Measurements from ENCODE around the gene C8G. TPM values are rescaled to one million over a fixed set of nuclear protein-coding genes. Genes with fewer than 3 reads are reported as not detected.

The C8G gene
- total and polyA plus RNA-seq, 3 experiments from 2014 or later, result 0.96 TPM; not detected in 2

DNA sequence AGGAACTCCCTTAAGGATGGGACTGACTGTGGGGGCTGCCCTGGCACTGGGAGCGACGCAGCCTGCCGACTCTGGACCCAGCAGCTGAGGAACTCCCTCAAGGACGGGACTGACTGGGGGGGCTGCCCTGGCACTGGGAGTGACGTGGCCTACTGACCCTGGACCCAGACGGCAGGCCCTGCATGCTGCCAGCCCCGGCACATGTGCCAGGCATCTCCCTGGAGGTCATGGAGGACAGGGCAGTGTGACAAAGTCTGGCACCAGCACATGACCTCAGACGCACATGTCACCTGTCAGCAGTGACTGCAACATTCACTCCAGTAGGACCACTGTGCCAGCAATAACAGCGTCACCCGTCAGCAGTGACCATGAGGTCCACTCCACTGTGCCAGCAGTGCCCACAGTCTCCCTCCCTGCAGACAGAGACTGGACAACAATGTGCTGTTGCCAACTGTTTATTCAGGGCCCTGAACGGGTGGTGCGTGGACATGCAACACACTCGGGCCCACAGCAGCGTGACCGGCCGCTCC, 5.0 kb upstream of the C8G start:
- H3K9me3 Mint-ChIP-seq, result no peaks in the 10 kb centered on the region
- H3K4me1 Mint-ChIP-seq, result peaks cover 5 to 25% (median 9%) of the 10 kb centered on the region in 3 donors
- no peak overlapping the region for H3K4me3 ChIP-seq (ENCODE audit: low read length)
- peaks cover 15% of the 10 kb centered on the region for H3K36me3 ChIP-seq (ENCODE audit: insufficient read depth, low read length)
- no peaks in the 10 kb centered on the region for H3K9me3 ChIP-seq (ENCODE audit: low read length)
- no peak overlapping the region for H3K4me3 Mint-ChIP-seq
- no peak overlapping the region for H3K27ac ChIP-seq (ENCODE audit: low read depth, low read length)
- H3K27me3 Mint-ChIP-seq, result no peaks in the 10 kb centered on the region
- H3K4me1 ChIP-seq (ENCODE audit: insufficient read depth, low read length), result peaks cover 3% of the 10 kb centered on the region
- H3K27ac Mint-ChIP-seq, result no peak overlapping the region
- no peak for DNase-seq
- H3K36me3 Mint-ChIP-seq, result peaks cover 5 to 43% (median 6%) of the 10 kb centered on the region in 3 donors
- POLR2A ChIA-PET, result interaction anchor here (0.7 kb wide), 1 partner anchor 36 kb away, joined by 3 read pairs; no protein-coding TSS in a partner anchor
- CTCF ChIA-PET, result no interaction called here
- no peaks in the 10 kb centered on the region for H3K27me3 ChIP-seq (ENCODE audit: insufficient read depth, low read length, poor library complexity, severe bottlenecking)

DNA sequence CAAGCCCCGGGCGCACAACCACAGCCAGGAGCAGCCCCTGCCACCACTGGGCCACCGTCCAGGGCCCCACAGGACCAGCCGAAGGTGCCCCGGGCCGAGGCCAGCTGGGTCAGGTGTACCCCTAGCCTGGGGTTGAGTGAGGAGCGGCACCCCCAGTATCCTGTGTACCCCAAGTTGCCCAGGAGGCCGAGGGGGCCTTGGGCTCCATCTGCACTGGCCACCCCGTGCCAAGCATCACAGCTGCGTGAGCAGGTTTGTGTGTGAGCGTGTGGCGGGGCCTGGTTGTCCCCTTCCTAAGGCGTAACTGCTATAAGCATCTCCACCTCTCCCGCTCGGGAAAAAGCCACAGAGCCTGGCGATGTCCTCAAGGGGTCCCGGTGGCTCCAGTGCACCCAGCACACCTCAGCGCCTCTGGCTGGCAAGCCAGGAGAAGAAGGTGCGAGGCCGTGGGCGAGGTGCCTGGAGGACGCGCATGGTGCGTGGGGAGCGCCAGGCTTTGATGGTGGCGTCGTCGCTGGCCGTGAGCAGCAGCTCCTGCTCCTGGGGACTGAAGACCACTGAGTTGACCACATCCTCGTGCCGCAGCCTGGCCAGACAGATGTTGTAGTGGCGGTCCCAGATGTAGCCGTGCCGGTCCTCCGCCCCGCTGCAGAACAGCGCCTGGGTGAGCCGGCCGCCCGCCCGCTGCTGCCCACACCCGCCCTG, 4.4 kb upstream of the C8G start:
- Histone ChIP-seq H3K27me3 (ENCODE audit: insufficient read depth, low read length, poor library complexity, severe bottlenecking) (no peaks in the 10 kb centered on the region), H3K27ac (ENCODE audit: low read depth, low read length) (no peak overlapping the region), H3K4me1 (ENCODE audit: insufficient read depth, low read length) (peaks cover 9% of the 10 kb centered on the region), H3K9me3 (ENCODE audit: low read length) (no peaks in the 10 kb centered on the region), H3K4me3 (ENCODE audit: low read length) (no peak overlapping the region), H3K36me3 (ENCODE audit: insufficient read depth, low read length) (peaks cover 15% of the 10 kb centered on the region)
- POLR2A ChIA-PET, result no interaction called here
- no peak for DNase-seq
- CTCF ChIA-PET, result no interaction called here
- Mint-ChIP-seq H3K36me3 (peaks cover 5 to 43% (median 6%) of the 10 kb centered on the region in 3 donors), H3K27me3 (no peaks in the 10 kb centered on the region), H3K4me3 (no peak overlapping the region), H3K9me3 (no peaks in the 10 kb centered on the region), H3K27ac (no peak overlapping the region), H3K4me1 (peaks cover 5 to 29% (median 9%) of the 10 kb centered on the region in 3 donors)

DNA sequence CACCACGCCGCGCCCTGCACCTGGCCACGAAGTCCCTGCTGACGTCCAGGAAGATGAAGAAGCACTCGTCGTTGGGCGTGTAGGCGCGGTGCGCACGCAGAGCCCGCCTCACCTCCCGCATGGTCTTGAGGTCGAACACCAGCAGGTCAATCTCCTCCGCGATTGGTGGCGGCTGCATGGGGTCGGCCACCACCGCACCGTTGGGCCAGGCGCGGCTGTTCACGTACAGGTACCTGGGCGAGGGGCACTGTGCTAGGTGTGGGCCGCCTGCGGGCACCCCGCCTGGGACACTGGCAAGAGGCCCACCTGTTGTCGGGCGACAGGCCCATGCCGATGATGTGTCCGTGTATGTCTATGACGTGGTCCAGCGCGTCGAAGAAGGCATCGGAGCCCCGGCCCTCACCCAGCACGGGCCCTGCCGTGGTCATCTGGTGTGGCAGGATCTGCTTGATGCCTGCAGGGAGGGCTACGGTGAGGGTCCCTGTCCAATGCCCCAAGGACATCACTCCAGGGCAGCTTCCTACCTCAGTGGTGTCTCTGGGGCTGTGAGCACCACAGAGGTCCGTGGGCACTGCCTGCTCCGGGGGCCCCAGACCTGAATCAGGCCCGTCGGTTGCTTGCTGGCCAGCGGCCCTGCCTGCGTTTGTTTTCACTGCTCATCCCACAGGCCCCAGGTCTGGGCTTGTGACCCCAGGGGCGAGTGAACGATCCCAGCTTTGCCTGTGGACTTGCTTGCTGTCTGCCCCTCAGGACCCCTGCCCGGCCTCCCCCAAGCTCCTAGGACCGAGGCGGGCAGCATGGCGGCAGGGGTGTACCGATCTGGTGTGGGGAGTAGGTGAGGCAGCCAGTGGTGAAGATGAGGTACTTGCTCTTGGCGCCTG, 3.6 kb upstream of the C8G start:
- no peaks in the 10 kb centered on the region for H3K27me3 Mint-ChIP-seq
- Histone ChIP-seq H3K27ac (ENCODE audit: low read depth, low read length) (no peak overlapping the region), H3K4me3 (ENCODE audit: low read length) (no peak overlapping the region), H3K4me1 (ENCODE audit: insufficient read depth, low read length) (peaks cover 11% of the 10 kb centered on the region), H3K36me3 (ENCODE audit: insufficient read depth, low read length) (peaks cover 15% of the 10 kb centered on the region), H3K9me3 (ENCODE audit: low read length) (no peaks in the 10 kb centered on the region), H3K27me3 (ENCODE audit: insufficient read depth, low read length, poor library complexity, severe bottlenecking) (no peaks in the 10 kb centered on the region)
- ChIA-PET POLR2A (no interaction called here), CTCF (interaction anchor here (0.8 to 1.1 kb wide), 2 partner anchors 59 to 93 kb away, joined by 4 read pairs; no protein-coding TSS in a partner anchor)
- H3K4me3 Mint-ChIP-seq, result no peak overlapping the region
- H3K4me1 Mint-ChIP-seq, result peaks cover 5 to 26% (median 6%) of the 10 kb centered on the region in 3 donors
- DNase-seq, result no peak
- H3K9me3 Mint-ChIP-seq, result no peaks in the 10 kb centered on the region
- H3K36me3 Mint-ChIP-seq, result peaks cover 5 to 43% (median 6%) of the 10 kb centered on the region in 3 donors
- no peak overlapping the region for H3K27ac Mint-ChIP-seq

GRCh38 chr9:136942112-136942880, 2.7 kb upstream of the C8G start:
- no peak overlapping the region for H3K4me3 ChIP-seq (ENCODE audit: low read length)
- CTCF ChIA-PET, result interaction anchor here (0.8 to 1.1 kb wide), 3 partner anchors 60 to 100 kb away, joined by 3 to 4 read pairs (median 4); partner anchors contain the start of gene AJM1
- Mint-ChIP-seq H3K27ac (peak overlapping the region in 2 of 8 donors; percentile 29 to 42), H3K9me3 (no peaks in the 10 kb centered on the region), H3K4me1 (peaks cover 4 to 27% (median 5%) of the 10 kb centered on the region in 3 donors), H3K27me3 (no peaks in the 10 kb centered on the region), H3K4me3 (peak overlapping the region in 5 of 7 donors; percentile 30 to 85 (median 61)), H3K36me3 (peaks cover 5 to 43% (median 6%) of the 10 kb centered on the region in 3 donors)
- H3K9me3 ChIP-seq (ENCODE audit: low read length), result no peaks in the 10 kb centered on the region
- DNase-seq, result no peak
- no peak overlapping the region for H3K27ac ChIP-seq (ENCODE audit: low read depth, low read length)
- peaks cover 11% of the 10 kb centered on the region for H3K4me1 ChIP-seq (ENCODE audit: insufficient read depth, low read length)
- H3K36me3 ChIP-seq (ENCODE audit: insufficient read depth, low read length), result peaks cover 15% of the 10 kb centered on the region
- POLR2A ChIA-PET, result no interaction called here
- no peaks in the 10 kb centered on the region for H3K27me3 ChIP-seq (ENCODE audit: insufficient read depth, low read length, poor library complexity, severe bottlenecking)

DNA sequence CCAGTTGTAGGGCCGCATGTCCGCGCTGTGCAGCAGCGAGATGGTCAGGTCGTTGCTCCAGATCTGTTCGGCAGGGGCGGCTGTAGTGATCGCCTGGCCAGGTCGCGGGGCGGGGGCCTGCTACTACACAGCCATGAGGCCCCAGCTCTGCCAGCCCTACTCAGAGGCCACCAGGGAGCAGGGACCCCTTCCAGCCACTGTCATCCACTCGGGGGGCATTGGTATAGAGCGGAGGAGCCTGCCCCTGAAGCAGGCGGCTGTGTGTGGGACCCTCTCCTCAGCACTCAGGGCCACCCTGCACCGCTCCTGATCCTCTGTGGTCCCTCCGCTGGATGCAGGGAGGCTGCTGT, 2.2 kb upstream of the C8G start:
- peaks cover 15% of the 10 kb centered on the region for H3K36me3 ChIP-seq (ENCODE audit: insufficient read depth, low read length)
- ChIA-PET CTCF (interaction anchor here (0.8 to 8.7 kb wide), 3 partner anchors 92 to 100 kb away, joined by 3 to 159 read pairs (median 4); partner anchors contain the start of genes AJM1 and FUT7), POLR2A (no interaction called here)
- H3K4me1 Mint-ChIP-seq, result peaks cover 4 to 28% (median 5%) of the 10 kb centered on the region in 3 donors
- H3K4me1 ChIP-seq (ENCODE audit: insufficient read depth, low read length), result peaks cover 11% of the 10 kb centered on the region
- H3K27ac ChIP-seq (ENCODE audit: low read depth, low read length), result no peak overlapping the region
- peak overlapping the region in 5 of 7 donors; percentile 44 to 85 (median 69) for H3K4me3 Mint-ChIP-seq
- no peaks in the 10 kb centered on the region for H3K27me3 ChIP-seq (ENCODE audit: insufficient read depth, low read length, poor library complexity, severe bottlenecking)
- H3K4me3 ChIP-seq (ENCODE audit: low read length), result no peak overlapping the region
- no peaks in the 10 kb centered on the region for H3K27me3 Mint-ChIP-seq
- H3K9me3 ChIP-seq (ENCODE audit: low read length), result no peaks in the 10 kb centered on the region
- DNase-seq, result peak in 1 of 5 donors; percentile 48
- H3K27ac Mint-ChIP-seq, result peak overlapping the region in 4 of 8 donors; percentile 21 to 42 (median 26)
- H3K36me3 Mint-ChIP-seq, result peaks cover 5 to 43% (median 6%) of the 10 kb centered on the region in 3 donors
- H3K9me3 Mint-ChIP-seq, result no peaks in the 10 kb centered on the region

DNA sequence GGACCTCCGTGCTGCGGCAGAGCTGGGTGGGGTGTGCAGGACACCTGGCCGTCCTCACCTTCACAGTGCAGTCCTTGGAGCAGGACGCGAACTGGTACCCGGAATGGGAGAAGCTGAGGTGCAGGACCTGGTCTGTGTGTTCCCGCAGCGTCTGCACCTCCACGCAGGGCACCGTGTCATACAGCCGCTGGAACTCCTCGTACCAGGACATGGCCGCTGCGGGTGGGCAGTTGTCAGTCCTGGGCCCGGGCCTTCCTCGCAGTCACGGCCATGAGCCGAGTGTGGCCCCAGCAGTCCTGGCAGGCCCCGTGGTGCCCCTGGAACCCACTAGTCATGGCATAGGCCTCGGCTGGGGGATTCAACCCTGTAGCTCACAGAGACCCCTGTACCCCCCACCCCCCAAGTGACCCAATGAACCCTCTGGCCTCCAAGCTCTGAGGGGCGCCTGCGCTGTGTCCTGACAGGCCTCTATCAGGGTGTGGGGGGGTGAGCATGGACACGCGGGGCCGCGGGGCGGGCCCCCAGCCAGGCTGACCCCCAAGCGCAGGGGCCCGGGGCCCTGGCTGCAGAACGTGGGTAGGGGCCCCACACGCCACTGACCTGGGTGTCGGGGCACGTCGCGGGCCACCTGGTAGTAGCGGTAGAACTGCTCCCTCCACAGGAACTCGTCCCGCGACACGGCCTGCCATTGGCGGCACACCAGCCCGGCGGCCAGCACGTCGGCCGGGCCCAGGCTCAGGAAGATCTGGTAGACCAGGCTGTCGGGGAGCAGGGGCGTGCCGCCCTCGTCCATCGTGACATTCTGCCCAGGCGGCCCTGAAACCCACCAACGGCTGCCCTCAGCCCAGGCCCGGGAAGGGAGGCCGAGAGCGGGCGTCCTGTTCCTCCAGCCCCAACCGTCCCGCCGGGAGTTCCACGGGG, 1.5 kb upstream of the C8G start:
- ChIA-PET POLR2A (interaction anchor here (0.6 to 1.9 kb wide), 10 partner anchors 22 to 647 kb away, joined by 3 to 7 read pairs (median 3); partner anchors contain the start of genes PAXX and ZMYND19), CTCF (interaction anchor here (0.8 to 8.7 kb wide), 11 partner anchors 17 to 156 kb away, joined by 3 to 159 read pairs (median 3); partner anchors contain the start of genes AJM1, CLIC3, FUT7 and PAXX)
- H3K36me3 ChIP-seq (ENCODE audit: insufficient read depth, low read length), result peaks cover 15% of the 10 kb centered on the region
- no peaks in the 10 kb centered on the region for H3K27me3 ChIP-seq (ENCODE audit: insufficient read depth, low read length, poor library complexity, severe bottlenecking)
- peak overlapping the region; percentile 77 to 89 (median 84) for H3K4me3 Mint-ChIP-seq
- peak in 2 of 5 donors; percentile 18 to 30 for DNase-seq
- peak overlapping the region in 6 of 8 donors; percentile 14 to 81 (median 71) for H3K27ac Mint-ChIP-seq
- H3K4me3 ChIP-seq (ENCODE audit: low read length), result peak overlapping the region; percentile 51
- H3K36me3 Mint-ChIP-seq, result peaks cover 5 to 43% (median 6%) of the 10 kb centered on the region in 3 donors
- no peaks in the 10 kb centered on the region for H3K9me3 ChIP-seq (ENCODE audit: low read length)
- no peaks in the 10 kb centered on the region for H3K27me3 Mint-ChIP-seq
- peaks cover 4 to 34% (median 9%) of the 10 kb centered on the region in 3 donors for H3K4me1 Mint-ChIP-seq
- peak overlapping the region; percentile 65 for H3K27ac ChIP-seq (ENCODE audit: low read depth, low read length)
- no peaks in the 10 kb centered on the region for H3K9me3 Mint-ChIP-seq
- H3K4me1 ChIP-seq (ENCODE audit: insufficient read depth, low read length), result peaks cover 11% of the 10 kb centered on the region
